DMS153 (cell line): ENCODE measurements around the gene TMEM131L.

Experiments used
- DNase-seq: peaks from one replicate; lab custom pipeline; 2025; lab: John Stamatoyannopoulos, UW

The TMEM131L gene

DNA sequence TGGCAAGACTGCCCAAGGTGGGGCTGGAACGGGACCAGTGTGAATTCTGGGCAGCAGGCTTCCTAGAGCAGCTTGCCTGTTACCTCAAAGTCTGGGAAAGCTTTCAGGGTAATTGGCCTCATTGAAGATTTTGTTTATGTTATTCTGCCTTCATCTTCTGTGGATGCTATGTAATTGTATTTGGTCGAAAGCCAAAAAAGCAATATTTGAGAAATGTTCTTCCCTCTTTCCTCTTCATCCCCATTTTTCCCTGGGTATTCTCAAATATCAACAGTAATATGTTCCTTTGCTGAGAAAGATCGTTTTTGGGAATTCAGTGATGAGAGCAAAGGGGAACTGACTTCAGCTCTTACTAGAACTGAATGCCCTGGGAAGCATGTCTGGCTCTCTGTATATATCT, 12.9 kb downstream of the TMEM131L start:
- DNase-seq: no peak

DNA sequence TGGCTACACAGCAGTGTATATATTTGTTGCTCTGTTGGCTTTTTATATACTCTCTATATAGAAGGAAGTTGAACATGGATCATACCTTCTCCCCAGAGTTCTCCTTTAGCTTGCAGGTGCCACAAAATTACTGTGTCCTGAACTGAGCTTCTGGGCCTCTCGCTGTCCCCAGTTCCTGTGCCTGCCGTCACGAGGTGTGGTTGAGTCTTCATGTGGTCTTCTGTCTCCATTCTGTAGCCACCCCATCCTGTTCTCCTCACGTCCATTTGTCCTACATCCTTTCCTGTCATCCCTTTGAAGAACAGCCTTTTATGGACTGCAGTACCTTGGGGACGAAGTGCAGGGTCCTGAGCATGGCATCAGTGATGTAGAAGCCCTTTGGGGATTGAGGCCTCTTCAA, 14.5 kb downstream of the TMEM131L start:
- no peak for DNase-seq

GRCh38 chr4:153481478-153481877, 15.3 kb downstream of the TMEM131L start:
- DNase-seq: no peak

DNA sequence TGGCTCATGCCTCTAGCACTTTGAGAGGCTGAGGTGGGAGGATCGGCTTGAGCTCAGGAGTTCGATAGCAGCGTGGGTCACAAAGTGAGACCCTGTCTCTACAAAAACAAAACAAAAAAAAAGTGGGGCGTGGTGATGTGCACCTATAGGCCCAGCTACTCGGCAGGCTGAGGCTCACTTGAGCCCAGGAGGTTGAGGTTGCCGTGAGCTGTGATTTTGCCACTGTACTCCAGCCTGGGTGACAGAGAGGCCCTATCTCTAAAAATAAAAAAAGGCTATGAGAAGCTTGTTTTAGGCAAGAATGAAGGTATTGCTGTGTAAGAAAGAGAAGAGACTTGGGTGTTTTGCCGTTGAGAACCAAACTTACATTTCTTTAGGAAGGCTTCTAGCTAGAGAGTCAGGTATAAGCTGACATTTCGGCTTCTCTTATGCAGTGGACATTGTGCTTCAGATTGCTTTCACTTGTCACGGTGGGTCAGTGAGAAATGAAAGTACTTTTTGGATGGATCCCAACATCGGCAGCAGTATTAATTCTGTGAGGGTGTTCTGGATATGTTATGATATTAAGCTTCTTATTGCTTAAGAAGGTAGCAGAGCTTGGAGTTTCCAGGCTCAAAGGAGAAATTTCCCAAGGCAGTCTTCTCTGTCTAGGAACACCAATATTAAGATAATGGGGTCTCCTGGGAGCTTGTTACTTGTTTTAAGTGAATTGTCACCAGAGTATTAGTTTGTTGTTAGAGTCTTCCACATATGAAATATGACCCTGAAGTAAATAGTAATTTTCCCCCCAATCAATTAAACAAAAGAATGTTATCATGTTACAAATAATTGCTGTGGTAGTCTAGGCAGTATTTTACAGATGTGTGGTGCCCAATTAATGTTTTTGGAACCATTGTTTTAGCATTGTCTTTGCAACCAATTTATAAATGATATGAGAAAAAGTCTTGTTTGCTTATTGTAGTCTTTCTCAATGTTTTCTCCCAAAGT, 17.6 kb downstream of the TMEM131L start:
- DNase-seq: no peak

GRCh38 chr4:153485359-153485758, 19.2 kb downstream of the TMEM131L start:
- DNase-seq: no peak

- DNase-seq: no peak
Observed at GRCh38 chr4:153485860-153486259, 19.7 kb downstream of the TMEM131L start.

DNA sequence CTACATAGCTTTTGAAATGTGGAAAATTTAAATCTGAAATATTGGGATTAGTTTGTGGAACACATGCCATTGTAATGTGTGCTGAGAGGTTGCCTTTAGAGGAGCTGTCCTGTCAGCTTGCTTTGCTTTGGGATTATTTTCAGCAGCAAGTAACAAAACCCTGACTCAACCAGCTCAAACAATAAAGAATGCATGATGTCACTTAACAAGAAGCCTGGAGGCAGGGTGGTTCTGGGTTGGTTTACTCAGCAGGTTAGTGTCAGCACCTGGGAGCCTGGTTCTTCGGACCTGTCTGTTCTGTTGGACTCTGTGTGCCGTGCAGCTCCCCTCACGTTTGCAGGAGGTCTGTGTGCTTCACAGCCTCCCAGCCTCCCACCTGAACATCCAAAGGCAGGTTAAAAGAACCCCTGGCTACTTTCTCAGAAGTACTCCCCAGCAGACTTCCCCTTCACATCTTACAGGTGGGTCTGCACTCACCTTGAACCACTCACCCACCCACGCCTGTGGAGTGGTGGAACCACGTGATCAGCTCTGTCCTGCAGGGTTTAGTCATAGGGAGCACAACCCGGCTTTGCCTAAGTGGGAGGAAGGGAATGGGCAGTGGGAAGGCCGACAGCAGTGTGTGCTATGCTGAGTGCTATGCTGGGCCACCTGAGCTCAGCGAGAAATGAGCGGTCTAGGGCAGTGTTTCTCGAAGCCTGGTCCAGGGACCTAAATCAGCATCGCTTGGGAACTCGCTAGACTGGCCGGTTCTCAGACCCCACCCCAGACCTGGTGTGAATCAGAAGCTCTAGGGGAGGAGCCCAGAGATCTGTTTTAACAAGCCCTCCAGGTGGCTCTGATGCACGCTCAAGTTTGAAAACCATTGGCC, 20.4 kb downstream of the TMEM131L start:
- no peak for DNase-seq

DNA sequence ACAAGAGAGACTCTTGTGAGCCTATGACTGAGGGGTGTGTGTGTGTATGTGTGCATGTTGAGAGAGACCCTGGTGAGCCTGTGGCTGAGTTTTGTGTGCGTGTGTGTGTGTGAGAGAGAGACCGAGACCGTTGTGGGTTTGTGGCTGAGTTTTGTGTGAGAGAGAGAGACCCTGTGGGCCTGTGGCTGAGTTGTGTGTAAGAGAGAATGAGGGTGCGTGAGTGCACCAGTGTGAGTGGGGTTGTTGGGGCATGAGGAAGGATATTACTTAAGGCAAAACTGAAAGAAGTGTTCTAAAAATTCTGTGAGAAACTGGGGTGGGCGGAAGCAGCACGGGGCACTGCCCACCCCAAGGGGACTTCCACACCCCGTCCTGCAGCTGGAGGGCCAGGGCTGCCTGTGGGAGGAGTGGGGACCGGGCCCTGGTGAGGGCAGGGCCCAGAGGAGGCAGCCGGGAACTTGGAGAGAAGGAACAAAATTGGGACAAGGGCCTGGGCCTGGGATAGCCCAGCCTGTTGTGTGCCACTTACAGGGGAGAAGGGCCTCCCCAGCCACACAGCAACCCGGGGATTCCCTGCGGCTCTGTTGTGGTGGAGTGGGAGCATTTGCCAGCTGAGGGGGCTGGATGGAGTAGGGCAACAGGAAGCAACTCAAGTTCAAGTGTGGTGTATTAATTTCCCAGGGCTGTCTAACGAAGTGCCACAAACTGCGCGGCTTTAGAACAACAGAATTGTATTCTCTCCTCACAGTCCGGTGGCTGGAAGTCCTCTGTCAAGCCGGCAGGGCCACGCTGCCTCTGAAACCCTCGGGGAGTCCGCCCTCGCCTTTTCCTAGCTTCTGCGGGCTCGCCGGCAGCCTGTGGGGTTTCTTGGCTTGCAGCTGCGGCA, 22.1 kb downstream of the TMEM131L start:
- no peak for DNase-seq

DNA sequence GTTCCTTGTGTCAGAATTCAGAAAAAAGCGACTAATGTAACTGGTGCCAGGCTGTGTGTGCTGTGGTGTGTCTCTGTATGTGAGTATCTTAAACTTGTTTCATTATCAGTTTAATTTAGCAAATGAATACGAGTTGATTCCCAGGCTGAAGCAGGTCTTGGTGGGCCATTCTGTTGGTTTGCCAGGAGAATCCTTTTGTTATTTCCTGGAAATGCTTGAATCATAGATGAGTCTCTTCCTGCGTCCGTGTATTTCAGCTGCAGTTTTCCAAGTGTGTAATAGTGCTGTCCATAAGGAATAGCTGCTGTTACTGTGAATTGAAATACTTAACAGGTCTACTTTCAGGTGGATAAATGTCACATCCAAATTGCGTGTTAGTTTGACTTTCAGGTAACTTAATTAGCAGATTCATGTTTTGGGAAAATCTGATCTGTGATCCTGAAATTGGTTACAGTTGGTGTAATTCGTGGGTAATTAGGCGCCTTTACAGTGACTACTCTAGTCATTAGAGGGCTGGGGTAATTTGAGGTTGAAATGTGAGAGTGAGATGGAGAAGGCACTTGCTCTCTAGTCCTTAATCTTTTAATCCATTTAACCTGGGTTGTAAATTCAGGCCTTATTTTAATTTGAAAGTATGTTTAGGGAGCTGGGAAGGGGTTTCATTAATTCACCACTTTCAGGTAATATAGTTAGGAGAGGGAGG, 23.8 kb downstream of the TMEM131L start:
- DNase-seq: no peak

DNA sequence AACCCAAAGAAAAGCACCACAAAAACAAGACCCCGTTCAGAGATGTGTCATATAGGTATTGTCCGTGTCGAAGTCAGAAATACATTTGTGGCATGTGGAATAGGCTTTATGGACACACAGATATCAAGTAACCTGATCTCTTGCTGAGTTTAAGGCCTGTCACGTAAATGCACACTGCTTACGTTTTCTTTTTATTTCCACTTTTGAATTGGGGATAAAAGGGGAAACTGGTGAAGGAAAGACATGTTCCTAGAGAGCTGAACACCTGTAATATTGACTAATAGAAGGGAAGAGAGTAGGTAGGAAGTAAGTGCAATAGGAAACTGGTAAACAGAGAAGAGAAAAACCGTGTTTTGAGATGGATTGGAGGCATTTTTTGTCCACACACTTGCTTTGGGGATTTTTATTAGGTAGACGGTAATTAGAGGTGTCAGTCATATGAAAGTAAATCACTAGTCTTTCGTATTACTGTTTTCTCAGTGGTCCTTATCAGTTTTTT, 24.9 kb downstream of the TMEM131L start:
- DNase-seq: no peak

- no peak for DNase-seq
Observed at GRCh38 chr4:153494562-153494961, 28.4 kb downstream of the TMEM131L start.

- no peak for DNase-seq
Observed at GRCh38 chr4:153495480-153496193, 29.5 kb downstream of the TMEM131L start.

DNA sequence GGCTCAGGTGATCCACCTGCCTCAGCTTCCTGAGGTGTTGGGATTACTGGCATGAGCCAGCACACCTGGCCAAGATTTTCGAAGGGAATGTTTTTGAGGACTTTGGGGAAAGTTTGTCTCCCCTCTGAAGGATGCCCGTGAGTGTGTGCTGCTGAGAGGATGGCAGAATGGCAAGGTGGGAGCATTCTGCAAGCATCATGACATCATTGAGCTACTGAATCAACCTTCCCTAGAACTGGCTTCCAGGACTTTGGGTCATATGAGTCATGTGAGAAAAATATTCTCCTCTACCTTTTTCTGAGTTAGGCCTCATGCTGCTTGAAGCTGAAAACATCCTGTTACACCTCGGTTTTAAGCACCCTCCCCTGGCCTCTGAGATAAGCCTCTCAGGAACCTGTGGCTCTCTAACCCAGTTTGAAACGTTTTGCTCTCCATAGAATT, 31.0 kb downstream of the TMEM131L start:
- DNase-seq: no peak

DNA sequence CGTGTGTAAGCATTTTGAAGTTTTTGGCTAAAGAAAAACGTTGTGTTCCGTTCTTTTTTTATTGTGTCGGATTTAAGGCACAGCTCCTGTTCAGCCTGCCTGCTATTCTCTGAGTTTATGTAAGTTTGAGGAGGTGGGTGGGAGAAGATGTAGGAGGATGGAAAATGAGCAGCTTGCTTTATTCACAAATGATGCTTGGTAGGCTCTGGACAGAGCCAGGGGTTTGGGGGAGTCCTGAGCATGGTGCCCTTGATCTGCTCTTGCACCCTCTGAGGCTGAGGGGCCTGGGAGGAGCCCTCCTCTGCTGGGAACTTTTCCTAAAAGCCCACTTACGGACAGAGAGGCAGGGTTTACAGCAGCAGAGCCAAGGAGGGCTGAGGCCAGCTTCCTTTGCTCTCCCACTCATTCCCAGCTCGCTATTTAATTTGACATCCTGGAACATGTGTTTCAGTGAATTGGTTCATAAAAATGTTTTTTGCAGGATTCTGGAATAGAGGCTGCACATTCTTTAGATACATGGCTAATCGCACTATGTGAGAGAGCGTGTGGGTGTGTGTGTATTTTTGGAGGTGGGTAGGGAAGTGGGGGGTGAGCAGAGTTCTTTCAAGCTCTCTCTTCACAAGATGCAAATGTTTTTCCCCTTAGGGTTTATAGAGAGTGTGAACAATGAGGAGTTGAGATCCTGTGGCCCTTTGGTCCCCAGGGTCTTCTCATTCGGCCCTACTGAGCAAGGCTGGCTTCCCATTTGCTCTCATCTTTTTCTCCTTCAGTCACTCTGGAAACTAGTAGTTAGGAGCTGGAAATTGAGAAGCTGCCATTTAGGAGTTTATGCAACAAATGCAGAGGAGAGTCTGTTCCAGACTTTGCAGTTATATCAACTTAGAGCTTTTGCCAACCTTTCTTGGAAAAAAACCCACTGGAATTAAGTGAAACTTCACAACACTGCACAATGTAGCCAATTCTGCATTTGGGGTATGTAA, 32.1 kb downstream of the TMEM131L start:
- no peak for DNase-seq

GRCh38 chr4:153499005-153499404, 32.8 kb downstream of the TMEM131L start:
- DNase-seq: no peak

DNA sequence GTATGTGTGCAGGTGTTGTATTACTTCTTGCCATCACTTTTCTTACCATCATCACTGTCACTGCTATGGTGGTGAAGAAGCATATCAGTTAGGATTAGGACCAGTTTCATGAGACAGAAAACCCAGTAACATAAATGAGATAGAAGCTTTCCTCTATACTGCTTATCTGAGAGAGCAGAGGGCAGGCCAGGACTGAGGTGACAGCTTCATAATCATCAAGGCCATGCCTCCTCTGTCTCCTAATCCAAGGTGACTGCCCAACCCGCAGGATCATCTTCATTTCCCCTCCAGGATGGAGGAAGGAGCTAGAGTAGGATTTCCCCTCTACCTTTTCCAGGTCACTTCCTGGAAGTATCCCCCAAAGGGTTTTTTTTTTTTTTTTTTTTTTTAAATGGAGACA, 35.4 kb downstream of the TMEM131L start:
- no peak for DNase-seq

DNA sequence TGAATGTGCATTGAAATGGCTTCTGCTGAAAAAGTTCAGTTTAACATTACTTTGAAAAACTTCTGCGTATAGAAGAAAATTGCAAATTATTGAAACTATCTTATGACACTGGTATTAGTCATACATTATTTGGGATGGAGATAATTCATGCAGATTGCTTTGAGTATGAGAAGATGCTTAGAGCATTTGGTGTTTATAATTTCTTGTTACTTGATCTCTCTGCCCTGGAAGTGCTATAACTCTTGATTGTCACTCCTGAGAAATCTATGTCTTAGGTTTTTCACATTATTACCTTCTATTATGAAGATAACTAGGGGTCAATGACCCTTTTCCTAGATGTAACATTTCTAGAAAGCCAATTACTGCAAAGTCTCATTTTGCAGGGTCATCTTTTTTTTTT, 36.4 kb downstream of the TMEM131L start:
- no peak for DNase-seq

DNA sequence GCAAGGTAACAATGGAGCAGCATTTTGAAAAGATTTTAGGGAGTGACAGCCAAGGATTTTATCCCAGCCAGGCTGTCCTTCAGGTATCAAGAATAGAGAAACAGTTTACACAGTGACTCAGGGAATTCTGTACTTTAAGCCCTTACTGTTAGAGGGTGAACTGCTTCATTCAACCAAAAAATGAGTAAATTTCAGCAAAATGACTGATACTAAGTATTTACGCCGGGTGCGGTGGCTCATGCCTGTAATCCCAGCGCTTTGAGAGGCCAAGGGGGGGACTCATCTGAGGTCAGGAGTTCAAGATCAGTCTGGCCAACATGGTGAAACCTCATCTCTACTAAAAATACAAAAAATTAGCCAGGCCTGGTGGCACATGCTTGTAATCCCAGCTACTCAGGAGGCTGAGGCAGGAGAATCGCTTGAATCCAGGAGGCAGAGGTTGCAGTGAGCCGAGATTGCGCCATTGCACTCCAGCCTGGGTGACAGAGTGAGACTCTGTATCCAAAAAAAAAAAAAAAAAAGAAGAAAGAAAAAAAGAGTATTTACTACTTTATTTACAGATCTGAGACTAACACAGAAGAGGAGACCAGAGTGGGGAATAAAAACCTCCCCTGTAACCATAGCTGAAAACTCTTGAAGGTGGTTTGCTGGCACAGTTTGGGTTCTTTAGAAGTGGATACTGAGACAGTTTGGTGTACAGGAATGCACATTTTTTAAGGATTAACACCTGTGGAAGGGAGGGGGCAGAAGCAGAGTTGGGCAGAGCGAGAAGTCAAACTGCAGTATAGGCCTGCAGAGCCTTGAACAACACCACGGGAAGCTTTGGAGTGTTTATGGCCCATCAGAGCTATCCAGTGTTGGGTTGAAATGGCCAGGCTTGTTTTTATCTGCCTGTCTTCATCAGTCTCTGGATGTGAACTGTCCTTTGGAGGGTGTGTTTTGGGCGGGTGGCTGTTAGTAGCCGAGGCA, 40.5 kb downstream of the TMEM131L start:
- no peak for DNase-seq
